GM18870 (cell line): ENCODE results near the gene PIP4K2A.

Experiments used
- ATAC-seq: cut with Tn5 transposase; IDR thresholded peaks from one replicate; pipeline ENCODE4 v1.9.1; 2021; ENCODE audit warnings: moderate library complexity; ENCODE audit not compliant: unreplicated experiment

Gene PIP4K2A

DNA sequence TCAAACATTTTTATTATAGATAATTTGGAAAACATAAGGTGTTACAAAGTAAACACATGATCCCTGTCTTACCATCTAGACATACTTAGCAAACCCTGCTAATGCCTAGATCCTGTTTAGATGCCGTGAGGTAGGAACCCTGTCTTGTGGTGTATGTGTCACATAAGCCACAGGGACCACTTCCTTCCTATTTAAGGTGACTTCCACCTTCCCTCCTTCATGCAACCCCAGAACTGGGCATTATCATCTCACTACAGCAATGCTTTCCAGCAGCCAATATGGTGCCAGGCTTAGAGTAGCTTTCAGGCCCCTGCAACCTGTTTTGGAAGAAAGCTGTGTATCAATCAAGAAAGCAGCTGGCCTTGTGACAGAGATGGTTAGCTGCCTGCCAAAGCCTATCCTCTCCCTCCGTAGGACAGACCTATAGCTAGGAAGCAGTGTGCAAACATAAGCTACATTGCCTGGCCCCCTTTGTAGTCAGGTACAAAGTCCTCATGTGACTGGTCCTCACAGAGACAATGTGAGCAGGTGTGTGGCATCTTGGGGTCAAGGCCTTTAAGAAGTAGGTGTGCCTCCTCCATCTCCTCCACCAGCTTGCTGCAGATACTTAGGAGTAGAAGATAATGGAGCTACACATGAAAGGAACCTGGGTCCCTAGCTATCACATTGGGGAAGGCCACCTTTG, 222.3 kb downstream of the PIP4K2A start:
- peak; percentile 48 for ATAC-seq

DNA sequence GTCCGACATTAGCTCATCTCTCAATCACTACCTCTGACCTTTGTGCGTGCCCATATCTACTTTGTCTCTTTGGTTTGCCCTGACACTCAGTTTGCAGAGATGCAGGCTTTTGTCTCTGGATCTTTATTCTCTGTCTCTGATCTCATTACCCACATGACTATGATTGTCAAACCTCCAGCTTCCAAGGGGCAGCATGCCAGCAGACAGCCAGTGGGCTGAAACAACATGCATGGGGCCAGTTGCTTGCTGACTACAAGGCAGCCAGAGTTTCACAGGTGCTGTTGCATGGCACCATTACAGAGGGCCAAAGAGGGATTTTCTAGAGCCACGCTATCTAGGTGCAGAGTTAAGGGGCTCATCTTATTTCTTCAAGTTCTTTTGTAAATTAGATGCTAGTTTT, 222.9 kb downstream of the PIP4K2A start:
- ATAC-seq, result no peak

- no peak for ATAC-seq
Measured at GRCh38 chr10:22489975-22490374, 224.4 kb downstream of the PIP4K2A start.

- no peak for ATAC-seq
Measured at GRCh38 chr10:22489467-22489866, 224.9 kb downstream of the PIP4K2A start.

DNA sequence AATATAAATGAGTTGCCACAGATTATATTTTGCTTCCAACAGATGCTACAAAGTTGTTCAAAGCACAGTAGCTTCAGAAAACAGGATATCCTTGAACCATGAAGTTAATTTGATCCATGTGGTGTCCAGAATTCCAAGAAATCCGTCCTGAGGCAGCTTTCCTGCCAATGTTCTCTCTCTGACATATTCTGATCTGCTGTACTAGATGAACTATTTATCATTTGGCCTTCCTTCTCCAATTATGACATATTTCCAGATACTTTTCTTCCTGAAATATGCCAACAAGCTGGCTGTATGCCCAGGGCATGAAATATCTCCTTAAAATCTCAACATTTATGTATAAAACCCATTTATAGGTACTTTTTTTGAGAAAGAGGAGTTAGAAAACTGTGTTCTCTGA, 227.9 kb downstream of the PIP4K2A start:
- no peak for ATAC-seq
